Brain microvascular endothelial cell (primary cell): ENCODE results near the gene TM4SF1.
A peak's percentile ranks its signal among the peaks of the same experiment; 100 is the strongest.

Experiments
- DNase-seq: peaks from one replicate; pipeline ENCODE4 v3.0.0-alpha.2; 2020
- H3K27ac ChIP-seq: fragments of 250-450 bp; sonication (Bioruptor Pico); 2 replicates; pipeline ENCODE4 v1.5.1; 2020; ENCODE audit warnings: mild to moderate bottlenecking, moderate library complexity
- H3K27me3 ChIP-seq: fragments of 250-450 bp; sonication (Bioruptor Pico); replicated peaks from 2 replicates; pipeline ENCODE4 v1.5.1; 2020; ENCODE audit warnings: mild to moderate bottlenecking
- H3K36me3 ChIP-seq: fragments of 250-450 bp; sonication (Bioruptor Pico); replicated peaks from 2 replicates; pipeline ENCODE4 v1.5.1; 2020; ENCODE audit warnings: mild to moderate bottlenecking
- H3K4me3 ChIP-seq: 2 replicates; pipeline ENCODE4 v1.5.1; 2011; ENCODE audit warnings: low read depth, mild to moderate bottlenecking, control low read depth, low read length, moderate library complexity
- in situ Hi-C: cut with HindIII; loops from 2 replicates; pipeline ENCODE4 v1.10.0; 2017; ENCODE audit warnings: low sequenced_read_pairs, low pct_ligation_motif_present
- TF ChIP-seq, protein P1 (sequence below): IDR thresholded peaks from 2 replicates; pipeline ENCODE4 v1.5.1; 2011; ENCODE audit warnings: low read depth, mild to moderate bottlenecking, moderate library complexity, low read length, control low read depth, inconsistent platforms; ENCODE audit errors: missing control alignments

TM4SF1 gene

DNA sequence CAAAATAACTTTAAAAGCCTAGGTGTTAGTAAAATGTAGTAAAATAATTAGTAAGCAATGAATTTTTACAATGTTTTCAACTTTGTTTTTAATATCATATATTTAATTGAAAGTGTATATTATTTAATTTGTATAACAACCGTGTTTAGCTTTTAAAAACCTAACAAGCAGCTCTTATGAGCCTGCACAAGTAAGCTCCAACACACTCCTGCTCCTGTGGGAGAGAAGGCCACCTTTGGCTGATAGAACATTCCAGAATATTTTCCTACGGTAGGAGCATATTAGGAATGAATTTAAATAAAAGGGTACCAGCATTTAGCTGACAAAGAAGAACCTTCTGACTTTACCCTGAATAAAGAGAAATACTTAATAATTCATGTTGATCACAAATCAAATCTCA lies 40.3 kb upstream of the TM4SF1 start:
- DNase-seq, result no peak
- no peak overlapping the region for H3K27ac ChIP-seq
- in situ Hi-C loops, result no loop called here
- H3K36me3 ChIP-seq, result no peaks in the 10 kb centered on the region
- H3K4me3 ChIP-seq, result no peak overlapping the region
- H3K27me3 ChIP-seq, result no peaks in the 10 kb centered on the region
- TF ChIP-seq, protein P1, sequence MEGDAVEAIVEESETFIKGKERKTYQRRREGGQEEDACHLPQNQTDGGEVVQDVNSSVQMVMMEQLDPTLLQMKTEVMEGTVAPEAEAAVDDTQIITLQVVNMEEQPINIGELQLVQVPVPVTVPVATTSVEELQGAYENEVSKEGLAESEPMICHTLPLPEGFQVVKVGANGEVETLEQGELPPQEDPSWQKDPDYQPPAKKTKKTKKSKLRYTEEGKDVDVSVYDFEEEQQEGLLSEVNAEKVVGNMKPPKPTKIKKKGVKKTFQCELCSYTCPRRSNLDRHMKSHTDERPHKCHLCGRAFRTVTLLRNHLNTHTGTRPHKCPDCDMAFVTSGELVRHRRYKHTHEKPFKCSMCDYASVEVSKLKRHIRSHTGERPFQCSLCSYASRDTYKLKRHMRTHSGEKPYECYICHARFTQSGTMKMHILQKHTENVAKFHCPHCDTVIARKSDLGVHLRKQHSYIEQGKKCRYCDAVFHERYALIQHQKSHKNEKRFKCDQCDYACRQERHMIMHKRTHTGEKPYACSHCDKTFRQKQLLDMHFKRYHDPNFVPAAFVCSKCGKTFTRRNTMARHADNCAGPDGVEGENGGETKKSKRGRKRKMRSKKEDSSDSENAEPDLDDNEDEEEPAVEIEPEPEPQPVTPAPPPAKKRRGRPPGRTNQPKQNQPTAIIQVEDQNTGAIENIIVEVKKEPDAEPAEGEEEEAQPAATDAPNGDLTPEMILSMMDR, result no peak

DNA sequence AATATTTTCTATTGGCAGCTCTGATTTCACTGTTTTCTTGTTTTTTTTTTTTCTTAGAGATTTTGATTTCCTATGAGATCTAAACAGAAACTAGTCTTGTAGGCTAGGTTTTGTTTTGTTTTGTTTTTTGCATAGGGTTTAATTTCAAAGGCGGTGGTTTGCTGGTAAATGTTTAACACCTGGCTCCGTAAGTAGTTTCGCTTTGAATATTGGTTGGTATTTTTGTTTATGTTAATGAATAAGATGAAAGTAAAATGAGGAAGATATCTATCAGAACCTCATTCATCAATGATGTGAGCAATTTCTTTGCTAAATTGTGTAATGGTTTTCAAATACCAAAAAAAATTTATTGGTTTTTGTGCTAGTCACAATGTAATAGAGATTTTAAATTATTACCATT lies 39.7 kb upstream of the TM4SF1 start:
- in situ Hi-C loops, result no loop called here
- Histone ChIP-seq H3K27me3 (no peaks in the 10 kb centered on the region), H3K4me3 (no peak overlapping the region), H3K27ac (no peak overlapping the region), H3K36me3 (no peaks in the 10 kb centered on the region)
- TF ChIP-seq, protein P1, result no peak
- no peak for DNase-seq

DNA sequence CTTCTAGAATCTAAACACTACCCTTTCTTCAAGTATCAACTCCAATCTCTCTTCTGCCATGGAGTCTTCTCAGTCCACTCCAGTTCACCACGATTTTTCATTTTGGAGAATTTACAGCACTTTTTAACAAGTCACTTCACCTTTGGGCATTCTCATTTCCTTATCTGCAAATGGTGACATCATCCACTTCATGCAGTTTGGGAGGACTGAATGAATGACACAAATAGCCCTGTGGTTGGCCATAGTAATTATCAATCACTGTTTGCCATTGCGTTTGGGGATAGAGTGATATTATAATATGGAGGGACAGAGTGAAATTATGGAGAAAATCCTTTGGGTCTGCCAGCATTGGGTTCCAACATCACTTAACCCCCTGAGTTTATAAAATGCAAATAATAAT lies 38.0 kb upstream of the TM4SF1 start:
- Histone ChIP-seq H3K36me3 (no peaks in the 10 kb centered on the region), H3K27me3 (no peaks in the 10 kb centered on the region), H3K4me3 (no peak overlapping the region), H3K27ac (no peak overlapping the region)
- DNase-seq, result peak; percentile 11
- TF ChIP-seq, protein P1, result no peak
- in situ Hi-C loops, result no loop called here

DNA sequence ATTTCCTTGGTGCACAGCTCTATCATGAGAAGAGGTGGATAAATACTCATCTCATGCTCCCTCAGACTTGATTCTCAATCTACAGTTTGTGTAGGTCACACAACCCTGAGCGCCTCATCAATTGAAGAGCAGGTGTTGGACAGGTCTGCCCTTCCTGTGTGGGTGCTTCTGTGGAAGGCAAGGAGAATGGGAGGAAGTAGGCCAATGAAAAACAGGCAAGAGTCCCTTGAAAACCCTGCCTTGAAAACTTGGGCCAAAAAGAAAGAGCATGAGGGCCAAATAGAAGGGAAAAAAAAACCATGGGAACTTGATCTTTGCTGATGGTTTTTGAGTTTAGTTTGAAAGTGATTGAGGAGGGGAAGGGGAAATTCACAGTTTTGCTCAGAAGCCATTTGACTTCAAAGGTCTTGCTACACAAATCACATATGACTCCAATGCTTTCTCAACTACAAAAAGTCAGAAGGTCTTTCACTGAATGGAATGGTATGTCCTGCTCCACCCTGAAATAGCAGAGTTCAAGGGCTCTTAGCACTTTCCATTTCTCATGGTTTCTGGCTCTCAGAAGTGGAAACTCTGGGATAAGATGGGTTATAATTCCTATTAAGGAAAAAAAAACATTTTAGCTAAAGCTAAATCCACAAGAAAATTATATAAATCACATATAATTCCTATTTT lies 37.2 kb upstream of the TM4SF1 start:
- TF ChIP-seq, protein P1, result no peak
- Histone ChIP-seq H3K27me3 (no peaks in the 10 kb centered on the region), H3K4me3 (no peak overlapping the region), H3K27ac (no peak overlapping the region), H3K36me3 (no peaks in the 10 kb centered on the region)
- DNase-seq, result no peak
- in situ Hi-C loops, result no loop called here

DNA sequence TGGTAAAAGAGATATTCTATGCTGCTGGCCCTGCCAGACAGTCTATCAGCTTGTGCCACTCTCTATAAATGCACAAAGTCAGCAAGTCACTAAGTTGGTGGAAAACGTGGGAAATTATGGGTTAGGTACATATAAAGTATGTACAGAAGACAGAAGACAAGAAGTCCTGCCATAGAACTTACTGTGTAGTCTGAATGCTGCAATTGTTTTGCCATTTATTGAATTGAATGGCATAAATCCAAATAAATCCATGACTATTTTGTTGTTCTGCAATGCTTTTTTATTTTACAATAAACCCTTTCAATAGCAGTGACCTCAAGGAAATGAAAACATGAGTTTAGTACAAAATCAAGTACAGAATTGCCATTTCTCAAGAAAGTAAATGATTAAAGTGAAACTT lies 34.1 kb upstream of the TM4SF1 start:
- no peak for DNase-seq
- H3K27me3 ChIP-seq, result no peaks in the 10 kb centered on the region
- in situ Hi-C loops, result no loop called here
- TF ChIP-seq, protein P1, result no peak
- H3K36me3 ChIP-seq, result no peaks in the 10 kb centered on the region
- no peak overlapping the region for H3K4me3 ChIP-seq
- H3K27ac ChIP-seq, result no peak overlapping the region

DNA sequence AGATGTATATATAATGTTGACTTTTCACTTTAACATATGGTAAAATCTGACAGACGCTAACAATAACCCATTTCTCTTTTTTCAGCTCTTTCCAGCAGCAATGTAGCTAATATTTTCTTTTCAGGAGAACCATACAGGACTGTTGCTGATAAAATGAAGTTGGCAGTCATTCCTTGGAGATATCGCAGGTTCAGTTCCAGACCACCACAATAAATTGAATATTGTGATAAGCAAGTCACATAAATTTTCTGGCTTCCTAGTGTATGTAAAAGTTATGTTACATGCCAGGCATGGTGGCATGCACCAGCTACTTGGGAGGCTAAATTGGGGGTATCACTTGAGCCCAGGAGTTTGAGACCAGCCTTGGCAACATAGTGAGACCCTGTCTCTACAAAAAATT lies 31.9 kb upstream of the TM4SF1 start:
- no peaks in the 10 kb centered on the region for H3K36me3 ChIP-seq
- in situ Hi-C loops, result no loop called here
- H3K27me3 ChIP-seq, result no peaks in the 10 kb centered on the region
- H3K27ac ChIP-seq, result no peak overlapping the region
- TF ChIP-seq, protein P1, result no peak
- DNase-seq, result no peak
- no peak overlapping the region for H3K4me3 ChIP-seq
